Liver (tissue), 9 donors: Measurements from ENCODE around the gene DOK6. TPM values are rescaled to one million over a fixed set of nuclear protein-coding genes. Genes with fewer than 3 reads are reported as not detected.

Source experiments
- DNase-seq: peaks from one replicate; pipeline ENCODE4 v3.0.0-alpha.2; 2017; ENCODE audit warnings: low spot score
- H3K27ac ChIP-seq, 2 donors: one replicate each; pipeline ENCODE4 v1.7.0; 2013; ENCODE audit warnings: inconsistent platforms in 2 of 2, low read length in 2 of 2, control low read depth in 1 of 2, low read depth in 1 of 2, mild to moderate bottlenecking in 1 of 2
- H3K27me3 ChIP-seq, 4 donors: one replicate each; pipeline versions ENCODE4 v1.6.1 to v1.7.0; 2013; ENCODE audit warnings: low read length in 3 of 4, inconsistent platforms in 1 of 4, mild to moderate bottlenecking in 1 of 4, moderate library complexity in 1 of 4; ENCODE audit not compliant: control insufficient read depth in 4 of 4, insufficient read depth in 4 of 4
- H3K36me3 ChIP-seq, 4 donors: one replicate each; pipeline versions ENCODE4 v1.6.1 to v1.7.0; 2013; ENCODE audit warnings: low read length in 3 of 4, mild to moderate bottlenecking in 3 of 4, low read depth in 1 of 4, moderate library complexity in 1 of 4; ENCODE audit not compliant: control insufficient read depth in 4 of 4, insufficient read depth in 3 of 4
- H3K4me1 ChIP-seq, 4 donors: one replicate each; pipeline versions ENCODE4 v1.6.1 to v1.7.0; 2013; ENCODE audit warnings: low read length in 3 of 4, mild to moderate bottlenecking in 3 of 4, moderate library complexity in 1 of 4; ENCODE audit not compliant: control insufficient read depth in 4 of 4, insufficient read depth in 4 of 4
- H3K4me3 ChIP-seq, 3 donors: one replicate each; pipeline versions ENCODE4 v1.6.1 to v1.7.0; 2013; ENCODE audit warnings: low read length in 3 of 3, control low read depth in 1 of 3, low read depth in 1 of 3, mild to moderate bottlenecking in 1 of 3
- H3K9ac ChIP-seq, 2 donors: one replicate each; pipeline ENCODE4 v1.7.0; 2013; ENCODE audit warnings: low read length in 2 of 2, mild to moderate bottlenecking in 2 of 2, moderate library complexity in 2 of 2, control low read depth in 1 of 2, low read depth in 1 of 2
- H3K9me3 ChIP-seq, 4 donors: one replicate each; pipeline versions ENCODE4 v1.6.1 to v1.7.0; 2013; ENCODE audit warnings: low read length in 3 of 4; ENCODE audit not compliant: control insufficient read depth in 4 of 4
- ATF3 ChIP-seq: IDR thresholded peaks from 2 replicates; pipeline ENCODE4 v1.6.1; 2016; ENCODE audit warnings: antibody characterized with exemption
- CTCF ChIP-seq: fragments of 150-350 bp; IDR thresholded peaks from 2 replicates; pipeline ENCODE4 v1.5.1; 2017; ENCODE audit warnings: improper control_type of control experiment, low read depth, low read length; ENCODE audit not compliant: missing input control
- EGR1 ChIP-seq, 2 donors: IDR thresholded peaks; 2 replicates each; pipeline ENCODE4 v1.6.1; 2016 to 2018; ENCODE audit warnings: antibody characterized with exemption in 2 of 2, low read depth in 2 of 2
- FOXA1 ChIP-seq: IDR thresholded peaks from 2 replicates; pipeline ENCODE4 v1.6.1; 2016; ENCODE audit warnings: antibody characterized with exemption
- FOXA2 ChIP-seq: IDR thresholded peaks from 2 replicates; pipeline ENCODE4 v1.6.1; 2016; ENCODE audit warnings: antibody characterized with exemption
- GABPA ChIP-seq, 2 donors: IDR thresholded peaks in 1 of 2; conservative IDR thresholded peaks in 1 of 2; 2 replicates each; pipeline ENCODE4 v1.6.1; 2016; ENCODE audit warnings: antibody characterized with exemption in 2 of 2, mild to moderate bottlenecking in 1 of 2, moderate library complexity in 1 of 2
- HNF4A ChIP-seq, 2 donors: conservative IDR thresholded peaks; 2 replicates each; pipeline ENCODE4 v1.6.1; 2016; ENCODE audit warnings: antibody characterized with exemption in 2 of 2, mild to moderate bottlenecking in 2 of 2
- HNF4G ChIP-seq: IDR thresholded peaks from 2 replicates; pipeline ENCODE4 v1.6.1; 2016; ENCODE audit warnings: antibody characterized with exemption
- JUND ChIP-seq, 2 donors: IDR thresholded peaks; 2 replicates each; pipeline ENCODE4 v1.6.1; 2016; ENCODE audit warnings: antibody characterized with exemption in 2 of 2
- MAX ChIP-seq: IDR thresholded peaks from 2 replicates; pipeline ENCODE4 v1.6.1; 2016; ENCODE audit warnings: antibody characterized with exemption
- NR2F2 ChIP-seq: IDR thresholded peaks from 2 replicates; pipeline ENCODE4 v1.6.1; 2016; ENCODE audit warnings: antibody characterized with exemption
- RAD21 ChIP-seq, 2 donors: IDR thresholded peaks; 2 replicates each; pipeline ENCODE4 v1.6.1; 2016; ENCODE audit warnings: antibody characterized with exemption in 2 of 2, mild to moderate bottlenecking in 2 of 2
- REST ChIP-seq: IDR thresholded peaks from 2 replicates; pipeline ENCODE4 v1.6.1; 2016; ENCODE audit warnings: antibody characterized with exemption, mild to moderate bottlenecking
- RXRA ChIP-seq, 2 donors: IDR thresholded peaks; 2 replicates each; pipeline ENCODE4 v1.6.1; 2017 to 2018; ENCODE audit warnings: antibody characterized with exemption in 2 of 2, mild to moderate bottlenecking in 1 of 2
- SP1 ChIP-seq: IDR thresholded peaks from 2 replicates; pipeline ENCODE4 v1.6.1; 2018; ENCODE audit warnings: antibody characterized with exemption, mild to moderate bottlenecking
- TAF1 ChIP-seq: conservative IDR thresholded peaks from 2 replicates; pipeline ENCODE4 v1.6.1; 2016; ENCODE audit warnings: antibody characterized with exemption, mild to moderate bottlenecking
- YY1 ChIP-seq: IDR thresholded peaks from 2 replicates; pipeline ENCODE4 v1.6.1; 2016; ENCODE audit warnings: antibody characterized with exemption, mild to moderate bottlenecking
- ZBTB33 ChIP-seq: IDR thresholded peaks from 2 replicates; pipeline ENCODE4 v1.6.1; 2016; ENCODE audit warnings: antibody characterized with exemption
- WGBS: extraction: QIAGEN DNeasy Blood & Tissue Kit; methylation state at CpG from one replicate; pipeline ENCODE4 v1.1.7; 2013; 5-methylcytosine and 5-hydroxymethylcytosine counted together
- polyA plus RNA-seq, 2 donors: library from polyadenylated mRNA; stranded (reverse) in 1 of 2; unstranded in 1 of 2; fragments of 200-250 nt in 1 of 2; fragments of >200 nt in 1 of 2; fragmentation: Nextera tagmentation in 1 of 2; extraction: Ambion mirVana in 1 of 2; gene quantifications; one replicate each; pipeline versions ENCODE4 v1.2.1 to v1.2.3, GENCODE V29; 2013 to 2015
- total RNA-seq, 2 donors: library from RNA; depleted of rRNA; stranded (reverse); fragments of >200 nt; gene quantifications; one replicate each; pipeline ENCODE4 v1.2.3, GENCODE V29; 2014
- donor health status: healthy.
- donor health status: healthy.
- donor health status: healthy.
- donor health status: healthy.
- donor health status: healthy.

The DOK6 gene
- total and polyA plus RNA-seq, 4 donors = 0.08 to 1.1 (median 0.67) TPM

- Histone ChIP-seq H3K27ac (no peak overlapping the region), H3K9ac (no peak overlapping the region), H3K27me3 (no peaks in the 10 kb centered on the region), H3K4me1 (no peaks in the 10 kb centered on the region), H3K4me3 (no peak overlapping the region), H3K9me3 (no peaks in the 10 kb centered on the region), H3K36me3 (peaks cover 0 to 2% (median 0%) of the 10 kb centered on the region in 4 donors)
- no peak for TF ChIP-seq FOXA2
- no peak for TF ChIP-seq ZBTB33
- TF ChIP-seq RAD21 (IDR thresholded peaks at IDR 0.05) = no peak
- no peak for TF ChIP-seq JUND (IDR thresholded peaks at IDR 0.05)
- TF ChIP-seq RXRA (IDR thresholded peaks at IDR 0.05) = no peak
- no peak for TF ChIP-seq HNF4A (conservative IDR thresholded peaks at IDR 0.05)
- TF ChIP-seq MAX = no peak
- TF ChIP-seq GABPA (IDR thresholded peaks at IDR 0.05 in 1 of 2, conservative IDR thresholded peaks at IDR 0.05 in 1 of 2) = no peak
- no peak for TF ChIP-seq HNF4G
- TF ChIP-seq SP1 = no peak
- TF ChIP-seq TAF1 = no peak
- TF ChIP-seq ATF3 = no peak
- no peak for TF ChIP-seq FOXA1
- no peak for TF ChIP-seq REST
- TF ChIP-seq CTCF = no peak
- TF ChIP-seq EGR1 (IDR thresholded peaks at IDR 0.05; ENCODE audit: low read depth in 2 of 2) = no peak
- TF ChIP-seq NR2F2 = no peak
- TF ChIP-seq YY1 = no peak
- no peak for DNase-seq
- 87% methylated on average over 2 of the region's 2 CpGs for WGBS
Measured at GRCh38 chr18:69759046-69759445, 358.4 kb downstream of the DOK6 start.
